Endodermal cell (in vitro differentiated cells): ENCODE results near the gene HOXC6. TPM values are rescaled to one million over a fixed set of nuclear protein-coding genes. Genes with fewer than 3 reads are reported as not detected.

ENCODE experiments used
- DNase-seq: peaks from one replicate; pipeline ENCODE4 v3.0.0-alpha.2; 2017
- H3K27ac ChIP-seq: 2 replicates; pipeline ENCODE4 v1.5.1; 2013; ENCODE audit warnings: mild to moderate bottlenecking, low read depth, low read length, moderate library complexity
- H3K27me3 ChIP-seq: 2 replicates; pipeline ENCODE4 v1.6.1; 2013; ENCODE audit warnings: mild to moderate bottlenecking, low read length, moderate library complexity; ENCODE audit not compliant: insufficient read depth, control insufficient read depth, poor library complexity, severe bottlenecking
- H3K36me3 ChIP-seq: 2 replicates; pipeline ENCODE4 v1.7.0; 2013; ENCODE audit warnings: mild to moderate bottlenecking, low read length, moderate library complexity; ENCODE audit not compliant: control insufficient read depth, insufficient read depth
- H3K4me1 ChIP-seq: one replicate; pipeline ENCODE4 v1.7.0; 2013; ENCODE audit warnings: low read length; ENCODE audit not compliant: control insufficient read depth, insufficient read depth
- H3K4me3 ChIP-seq: 2 replicates; pipeline ENCODE4 v1.5.1; 2013; ENCODE audit warnings: mild to moderate bottlenecking, low read length, moderate library complexity
- H3K9ac ChIP-seq: 2 replicates; pipeline ENCODE4 v1.6.1; 2013; ENCODE audit warnings: mild to moderate bottlenecking, low read length, moderate library complexity; ENCODE audit not compliant: poor library complexity, severe bottlenecking; ENCODE audit errors: extremely low read depth
- H3K9me3 ChIP-seq: 2 replicates; pipeline ENCODE4 v1.6.1; 2013; ENCODE audit warnings: mild to moderate bottlenecking, low read length, moderate library complexity; ENCODE audit not compliant: control insufficient read depth
- H3K27ac Mint-ChIP-seq: 2 replicates; pipeline ENCODE4 v1.8.0; 2020; ENCODE audit warnings: mixed read lengths
- H3K27me3 Mint-ChIP-seq: 2 replicates; pipeline ENCODE4 v1.8.0; 2021; ENCODE audit warnings: mild to moderate bottlenecking, mixed read lengths; ENCODE audit not compliant: insufficient read depth
- H3K36me3 Mint-ChIP-seq: 2 replicates; pipeline ENCODE4 v1.8.0; 2020; ENCODE audit warnings: low read depth, mixed read lengths
- H3K4me1 Mint-ChIP-seq: 2 replicates; pipeline ENCODE4 v1.8.0; 2020; ENCODE audit warnings: mixed read lengths
- H3K4me3 Mint-ChIP-seq: 2 replicates; pipeline ENCODE4 v1.8.0; 2020; ENCODE audit warnings: mild to moderate bottlenecking, moderate library complexity, mixed read lengths
- H3K9me3 Mint-ChIP-seq: 2 replicates; pipeline ENCODE4 v1.8.0; 2020; ENCODE audit warnings: mild to moderate bottlenecking, mixed read lengths
- CTCF ChIP-seq: fragments of 200-600 bp; sonication (generic); conservative IDR thresholded peaks from 2 replicates; pipeline ENCODE4 v1.5.0; 2021; ENCODE audit warnings: antibody characterized with exemption, mild to moderate bottlenecking
- WGBS, 2 experiments: methylation state at CpG; one replicate each; pipeline versions ENCODE4 v1.1.5 to v1.1.7; 2013; ENCODE audit warnings: missing lambda C conversion rate in 2 of 2, mixed read lengths in 1 of 2; ENCODE audit not compliant: insufficient coverage in 1 of 2, insufficient read length in 1 of 2; 5-methylcytosine and 5-hydroxymethylcytosine counted together
- total RNA-seq, 2 donors: library from RNA; stranded (reverse); fragmentation: NEBNext Ultra II Directional in 1 of 2; extraction: Animal tissue kit (Norgen Biotek cat#: 25700) in 1 of 2; gene quantifications; 2 replicates in 1 of 2; 3 replicates in 1 of 2; pipeline ENCODE4 v1.2.1, GENCODE V29; 2021

The HOXC6 gene
- total RNA-seq, 2 donors from 2014 or later = not detected

- 12 to 13% methylated on average over 10 to 13 of the region's 17 CpGs for WGBS, 2 experiments
- peaks cover 99% of the 10 kb centered on the region for H3K27me3 Mint-ChIP-seq
- H3K9me3 Mint-ChIP-seq = peaks cover 3% of the 10 kb centered on the region
- Histone ChIP-seq H3K27ac (no peak overlapping the region), H3K27me3 (peaks cover 99% of the 10 kb centered on the region), H3K9me3 (no peaks in the 10 kb centered on the region), H3K4me1 (no peaks in the 10 kb centered on the region), H3K36me3 (no peaks in the 10 kb centered on the region), H3K4me3 (no peak overlapping the region), H3K9ac (no peak overlapping the region)
- no peak overlapping the region for H3K4me3 Mint-ChIP-seq
- no peak for DNase-seq
- TF ChIP-seq CTCF = no peak
- peaks cover 2% of the 10 kb centered on the region for H3K4me1 Mint-ChIP-seq
- no peaks in the 10 kb centered on the region for H3K36me3 Mint-ChIP-seq
- H3K27ac Mint-ChIP-seq = no peak overlapping the region
These were observed 17.1 kb upstream of the HOXC6 start for GRCh38 chr12:54010972-54011664.

- no peak for DNase-seq
- no peak for TF ChIP-seq CTCF
- Histone ChIP-seq H3K27me3 (peaks cover 99% of the 10 kb centered on the region), H3K4me3 (no peak overlapping the region), H3K9ac (no peak overlapping the region), H3K36me3 (no peaks in the 10 kb centered on the region), H3K4me1 (no peaks in the 10 kb centered on the region), H3K9me3 (no peaks in the 10 kb centered on the region), H3K27ac (no peak overlapping the region)
- H3K27me3 Mint-ChIP-seq = peaks cover 99% of the 10 kb centered on the region
- H3K4me1 Mint-ChIP-seq = no peaks in the 10 kb centered on the region
- no peak overlapping the region for H3K4me3 Mint-ChIP-seq
- H3K9me3 Mint-ChIP-seq = peaks cover 3% of the 10 kb centered on the region
- WGBS, 2 experiments = 21 to 30% methylated on average over 6 to 13 of the region's 14 CpGs
- H3K27ac Mint-ChIP-seq = no peak overlapping the region
- no peaks in the 10 kb centered on the region for H3K36me3 Mint-ChIP-seq
These were observed 16.3 kb upstream of the HOXC6 start for GRCh38 chr12:54011665-54012532.

- Histone ChIP-seq H3K27ac (no peak overlapping the region), H3K9ac (no peak overlapping the region), H3K27me3 (peaks cover 99% of the 10 kb centered on the region), H3K9me3 (no peaks in the 10 kb centered on the region), H3K4me3 (no peak overlapping the region), H3K36me3 (no peaks in the 10 kb centered on the region), H3K4me1 (no peaks in the 10 kb centered on the region)
- WGBS, 2 experiments = 0 to 25% methylated on average over 2 to 6 of the region's 6 CpGs
- peaks cover 3% of the 10 kb centered on the region for H3K9me3 Mint-ChIP-seq
- H3K27ac Mint-ChIP-seq = no peak overlapping the region
- no peak for TF ChIP-seq CTCF
- H3K4me1 Mint-ChIP-seq = peaks cover 6% of the 10 kb centered on the region
- no peaks in the 10 kb centered on the region for H3K36me3 Mint-ChIP-seq
- no peak for DNase-seq
- H3K27me3 Mint-ChIP-seq = peaks cover 99% of the 10 kb centered on the region
- no peak overlapping the region for H3K4me3 Mint-ChIP-seq
These were observed 15.4 kb upstream of the HOXC6 start for GRCh38 chr12:54012631-54013409.
